Hematopoietic multipotent progenitor cell (in vitro differentiated cells): Measurements from ENCODE around the gene FTHL17. TPM values are rescaled to one million over a fixed set of nuclear protein-coding genes. Genes with fewer than 3 reads are reported as not detected.

Source experiments
- DNase-seq, 3 donors: peaks; one replicate each; pipeline ENCODE4 v3.0.0-alpha.2; 2011 to 2015; ENCODE audit warnings: low read depth in 2 of 3, low spot score in 2 of 3
- total RNA-seq: library from RNA; depleted of rRNA; stranded (reverse); fragments of >200 nt; gene quantifications from one replicate; pipeline ENCODE4 v1.2.3, GENCODE V29; 2012

The FTHL17 gene
- total RNA-seq, 1 donor = not detected

GRCh38 chrX:31039327-31039711 is 32.5 kb downstream of the FTHL17 start:
- no peak for DNase-seq

- peak in 2 of 3 donors; percentile 34 to 63 for DNase-seq
These were observed 33.1 kb downstream of the FTHL17 start for GRCh38 chrX:31038575-31039326.

DNA sequence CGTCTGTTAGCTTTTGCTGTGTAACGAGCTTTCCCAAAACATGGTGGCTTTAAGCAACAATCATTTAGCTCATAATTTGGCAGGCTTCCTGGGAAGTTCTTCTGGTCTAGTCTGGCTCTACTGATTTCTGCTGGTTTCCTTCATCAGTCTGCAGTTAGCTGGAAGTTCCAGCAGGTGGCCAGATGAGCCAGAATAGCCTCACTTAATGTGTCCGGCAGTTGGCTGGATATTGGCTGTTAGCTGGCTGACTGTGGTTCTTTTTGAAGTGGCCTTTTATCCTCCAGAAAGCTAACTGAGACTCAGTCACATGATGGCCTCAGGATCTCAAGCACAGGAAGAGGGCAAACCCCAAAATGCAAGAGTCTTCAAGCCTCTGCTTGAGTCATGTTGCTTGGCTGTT is 34.9 kb downstream of the FTHL17 start:
- peak in 2 of 3 donors; percentile 13 to 29 for DNase-seq

DNA sequence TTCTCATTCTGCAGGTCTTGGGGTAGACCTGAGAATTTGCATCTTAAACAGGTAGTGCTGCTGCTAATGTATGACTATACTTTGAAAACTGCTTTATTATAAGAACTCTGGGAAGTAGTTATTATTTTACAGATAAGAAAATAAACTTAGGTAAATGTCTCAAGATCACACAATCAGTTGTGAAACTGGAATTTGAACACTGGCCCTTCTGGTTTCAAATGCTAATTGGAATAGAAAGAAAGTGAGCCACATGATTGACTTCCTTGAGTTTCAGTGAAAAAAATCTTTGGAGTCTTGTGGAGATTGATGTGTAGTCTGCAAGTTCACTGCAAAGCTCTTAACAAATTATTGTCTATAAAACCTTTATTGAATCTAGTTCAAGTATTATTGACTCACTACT is 44.5 kb downstream of the FTHL17 start:
- no peak for DNase-seq

GRCh38 chrX:31024866-31025265 is 47.0 kb downstream of the FTHL17 start:
- DNase-seq = no peak

- DNase-seq = no peak
These were observed 50.3 kb downstream of the FTHL17 start for GRCh38 chrX:31021537-31021936.

Other genes starting within 250 kb of the FTHL17 start
- gene TAB3, start 182.8 kb downstream of the FTHL17 start, total RNA-seq = 11.0 TPM